PFSK-1 (cell line): ENCODE data around the gene EPHA8.

ENCODE experiments used
- POLR2AphosphoS5 ChIP-seq: IDR thresholded peaks from 2 replicates; pipeline ENCODE4 v1.6.1; 2012; ENCODE audit warnings: low read depth, mild to moderate bottlenecking, control low read depth, low read length, moderate library complexity
- REST ChIP-seq, 2 experiments: IDR thresholded peaks; 2 replicates each; pipeline versions ENCODE4 v1.6.1 to v1.8.0; 2011 to 2012; ENCODE audit warnings: low read depth in 2 of 2, low read length in 2 of 2, control low read depth in 1 of 2, inconsistent platforms in 1 of 2, mild to moderate bottlenecking in 1 of 2, moderate library complexity in 1 of 2; ENCODE audit not compliant: insufficient read depth in 1 of 2

DNA sequence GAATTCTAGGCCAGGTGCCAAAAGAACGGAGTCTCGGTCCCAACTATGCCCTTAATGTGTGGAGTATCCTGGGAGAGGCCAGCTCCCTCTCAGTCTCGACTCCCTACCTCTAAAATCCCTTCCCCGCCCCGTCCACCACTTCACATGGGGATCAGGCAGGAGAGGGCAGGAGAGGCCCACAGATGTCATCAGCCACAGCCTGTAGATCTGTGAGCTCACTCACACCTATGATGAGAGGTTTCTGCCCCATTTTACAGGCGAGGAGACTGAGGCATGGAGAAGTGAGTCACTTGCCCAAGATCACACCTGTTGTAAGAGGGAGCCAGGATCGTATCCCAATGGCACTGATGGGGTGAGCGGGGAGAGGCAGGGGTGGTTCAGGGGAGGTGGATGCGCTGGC, 20.4 kb upstream of the EPHA8 start:
- TF ChIP-seq POLR2AphosphoS5 = no peak
- TF ChIP-seq REST (IDR thresholded peaks at IDR 0.05; ENCODE audit: insufficient read depth in 1 of 2, low read depth in 2 of 2, low read length in 2 of 2) = no peak
